ENCODE measurements around the gene OR6K6.

OR6K6 gene

GRCh38 chr1:158801396-158801795 is 46.9 kb downstream of the OR6K6 start:
- DNase-seq (ENCODE audit: low spot score) = no peak

DNA sequence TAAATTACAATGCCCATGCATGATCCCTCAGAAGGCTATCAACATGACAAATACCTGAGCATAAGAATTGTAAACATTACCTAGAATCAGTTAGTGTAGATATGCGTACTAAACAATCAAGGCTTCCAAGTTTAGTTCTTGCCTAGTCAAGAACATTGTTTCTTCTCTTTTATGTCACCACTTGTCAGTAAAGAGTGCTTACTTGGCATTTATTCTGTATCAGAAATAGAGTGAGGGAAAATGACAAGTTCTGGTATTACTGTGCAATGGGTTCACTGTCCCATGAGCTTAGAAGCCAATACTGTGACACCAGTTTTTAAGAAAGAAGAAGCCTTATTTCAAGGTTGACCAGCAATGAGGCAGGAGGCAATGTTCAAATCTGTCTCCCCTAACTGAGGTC is 49.2 kb downstream of the OR6K6 start:
- DNase-seq (ENCODE audit: low spot score) = no peak

Data from globus pallidus (tissue), 1 donor.